Activated T-helper 1 cell treated with Interleukin-2 at 50 U/mL for 16 hours (primary cell): Measurements from ENCODE around the gene RPTOR.

Experiments used
- DNase-seq: peaks from one replicate; pipeline ENCODE4 v3.0.0-alpha.2; 2020; ENCODE audit warnings: low read depth

The RPTOR gene

DNA sequence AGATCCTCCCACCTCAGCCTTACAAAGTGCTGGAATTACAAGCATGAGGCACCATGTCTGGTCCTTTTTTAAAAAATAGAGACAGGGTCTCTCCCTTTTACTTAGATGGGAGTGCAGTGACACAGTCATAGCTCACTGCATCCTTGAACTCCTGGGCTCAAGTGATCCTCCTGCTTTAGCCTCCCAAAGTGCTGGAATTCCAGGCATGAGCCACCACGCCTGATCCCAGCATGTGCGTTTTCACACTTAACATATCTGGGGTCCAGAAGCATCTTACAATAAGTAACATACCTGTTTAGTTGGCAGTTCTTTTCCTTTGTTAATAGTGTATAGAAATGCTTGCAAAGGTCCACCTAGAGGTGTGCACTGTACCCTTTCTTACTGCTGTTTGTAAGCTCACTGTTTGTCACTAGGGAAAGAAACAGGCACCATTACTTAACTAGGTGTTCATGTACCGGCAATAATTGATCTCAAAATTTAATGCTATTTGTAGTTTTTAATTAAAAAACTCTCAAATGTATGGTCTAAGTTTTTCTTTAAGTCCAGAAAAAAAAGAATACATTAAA lies 221.7 kb downstream of the RPTOR start:
- DNase-seq, result no peak

DNA sequence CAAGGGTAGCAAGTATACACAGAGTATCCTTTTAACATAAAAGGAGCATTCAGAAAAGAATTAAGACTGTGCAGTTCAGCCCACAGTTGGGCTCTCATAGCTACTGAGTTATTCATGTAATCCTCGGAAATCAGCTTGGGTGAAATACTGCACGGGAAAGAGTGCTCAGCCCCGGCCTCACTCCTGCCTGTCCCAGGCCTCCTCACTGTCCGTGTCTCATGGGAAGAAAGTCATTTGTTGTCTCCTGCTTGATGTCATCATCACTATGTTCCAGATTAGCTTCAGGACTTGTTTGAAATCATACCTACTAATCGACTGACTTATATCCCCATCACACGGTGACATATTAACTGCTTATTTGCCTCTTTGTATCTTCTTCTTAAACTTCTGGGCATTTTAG lies 223.8 kb downstream of the RPTOR start:
- no peak for DNase-seq

DNA sequence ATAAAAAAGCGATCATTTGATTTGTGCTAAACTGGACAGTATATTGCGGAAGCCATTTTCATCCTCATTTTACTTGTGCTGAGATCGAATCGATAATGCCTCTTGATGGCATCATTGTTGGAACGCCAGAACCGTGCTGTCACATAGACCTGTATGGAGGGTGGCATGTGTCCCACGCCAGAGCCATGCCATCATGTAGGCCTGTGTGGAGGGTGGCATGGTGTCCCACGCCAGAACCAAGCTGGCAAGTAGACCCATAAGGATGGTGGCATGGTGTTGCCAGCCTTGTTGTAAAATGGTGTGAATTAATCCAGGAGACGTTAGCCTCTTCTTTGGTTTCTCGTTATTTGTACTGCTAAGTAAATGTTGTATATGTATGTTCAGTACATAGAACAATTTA lies 224.3 kb downstream of the RPTOR start:
- no peak for DNase-seq

DNA sequence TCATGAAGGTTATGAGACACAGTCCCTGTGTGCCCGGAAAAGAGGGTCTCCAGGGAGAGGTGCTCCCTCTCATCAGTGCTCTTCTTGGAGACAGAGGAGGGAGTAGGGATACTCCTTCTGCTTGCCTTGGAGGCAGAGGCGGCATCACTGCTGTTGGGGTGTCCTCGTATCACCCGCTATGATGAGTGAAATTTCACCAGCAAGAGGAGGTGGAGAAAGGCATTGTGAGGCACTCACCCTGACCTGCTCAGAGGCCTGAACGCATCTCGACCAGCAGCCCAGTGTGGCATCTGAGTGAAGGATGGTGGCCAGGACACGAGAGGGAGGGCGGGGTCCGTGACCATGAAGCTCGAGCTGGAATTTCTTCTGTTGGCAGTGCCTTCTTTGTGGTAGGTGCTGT lies 224.9 kb downstream of the RPTOR start:
- DNase-seq, result no peak

DNA sequence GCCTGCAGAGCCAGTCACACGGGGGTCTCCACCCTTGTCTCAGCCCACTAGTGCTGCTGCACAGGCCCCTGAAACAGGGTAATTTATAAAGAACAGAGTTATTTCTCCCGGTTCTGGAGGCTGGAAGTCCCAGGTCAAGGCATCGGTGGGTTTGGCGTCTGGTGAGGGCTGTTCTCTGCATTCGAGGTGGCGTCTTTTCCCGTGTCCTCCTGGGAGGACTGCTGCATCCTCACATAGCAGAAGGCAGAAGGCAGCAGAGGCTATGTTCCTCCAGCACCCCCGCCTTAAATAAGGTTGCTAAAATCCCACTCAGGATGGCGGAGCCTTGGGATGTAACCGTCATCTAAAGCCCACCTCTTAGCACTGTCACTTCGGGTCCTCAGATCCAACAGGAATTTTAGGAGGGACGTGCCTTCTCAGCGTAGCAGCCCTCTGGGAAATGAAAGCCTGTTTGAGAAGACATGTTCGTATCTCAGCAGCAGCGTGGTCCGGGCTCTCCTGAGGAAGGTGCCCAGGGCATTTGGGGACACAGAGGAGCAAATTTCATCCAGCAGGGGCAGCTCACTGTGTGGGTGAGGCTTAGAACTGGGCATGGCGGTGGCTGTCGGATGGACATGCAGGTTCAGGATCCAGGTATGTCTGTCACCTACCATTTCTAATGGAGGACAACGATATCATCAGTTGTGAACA lies 225.4 kb downstream of the RPTOR start:
- no peak for DNase-seq

DNA sequence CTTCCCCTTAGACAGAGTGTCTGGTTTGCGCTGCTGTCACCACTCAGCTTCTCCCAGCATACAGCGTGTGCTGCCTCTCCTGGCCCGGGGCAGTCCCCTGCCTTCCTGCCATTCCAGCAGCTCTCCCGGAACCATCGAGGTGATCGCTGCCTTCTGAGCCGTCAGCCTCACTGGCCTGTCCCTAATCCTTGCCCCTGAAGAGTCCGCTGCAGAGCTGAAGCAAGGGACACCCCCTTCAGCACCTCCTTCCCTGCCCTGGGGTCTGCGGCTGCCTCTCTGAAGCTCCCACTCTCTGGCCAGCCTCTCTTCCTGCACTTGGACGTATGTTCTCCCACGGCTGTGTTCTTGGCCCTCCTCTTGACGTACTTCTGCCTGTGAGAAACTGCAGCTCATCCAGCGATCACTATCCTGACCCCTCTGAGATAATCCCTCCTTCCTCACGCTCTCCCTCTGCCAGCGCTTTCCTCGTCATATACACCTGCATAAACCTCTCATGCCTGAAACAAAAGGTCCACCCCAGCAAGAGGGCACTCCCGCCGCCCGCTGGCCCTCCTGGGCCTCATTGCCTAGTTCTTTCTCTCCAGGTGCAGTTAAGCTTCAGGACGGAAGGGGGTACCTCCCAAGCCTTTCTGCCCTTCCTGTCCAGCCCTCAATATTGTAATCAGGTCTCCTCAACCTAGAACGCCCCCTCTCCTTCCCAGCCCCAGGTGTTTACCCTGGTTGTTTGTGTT lies 226.4 kb downstream of the RPTOR start:
- DNase-seq, result no peak

GRCh38 chr17:80771612-80772005 lies 227.0 kb downstream of the RPTOR start:
- no peak for DNase-seq

- no peak for DNase-seq
These were observed 228.2 kb downstream of the RPTOR start for GRCh38 chr17:80772906-80773242.

DNA sequence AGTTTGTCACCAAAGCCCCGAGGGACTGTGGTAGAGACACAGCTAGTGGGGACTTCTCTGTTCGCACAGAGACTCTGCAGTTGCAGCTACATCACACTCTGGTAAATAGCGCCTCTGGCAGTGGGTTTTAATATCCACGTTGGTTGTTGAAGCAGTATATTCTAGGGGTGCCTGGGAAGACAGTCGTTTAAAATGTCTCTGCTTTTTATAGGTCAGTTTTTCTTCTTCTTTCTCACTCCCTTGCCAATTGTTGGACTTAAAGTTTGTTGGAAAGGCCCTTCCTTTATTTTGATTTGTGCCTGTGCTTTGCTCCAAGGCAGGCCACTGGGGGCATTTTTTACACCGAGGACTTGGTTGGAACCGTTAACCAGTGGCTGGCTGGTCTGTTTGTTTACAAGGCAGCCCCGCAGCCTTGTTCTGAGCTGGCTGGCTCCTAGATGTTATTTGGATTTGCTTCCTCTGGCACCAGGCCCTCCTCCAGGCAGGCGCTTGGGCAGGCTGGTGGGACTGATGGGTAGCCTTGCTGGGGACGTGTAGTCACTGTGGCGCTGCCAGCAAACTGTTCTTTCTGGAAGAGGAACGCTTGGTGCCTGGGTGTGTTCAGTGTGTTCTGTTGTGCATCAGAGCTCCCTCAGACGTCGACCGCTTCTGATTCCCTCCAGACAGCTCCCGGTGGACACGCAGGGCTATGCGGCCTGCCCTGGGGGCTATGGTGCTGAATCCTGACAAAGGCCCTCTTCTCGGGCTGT lies 228.8 kb downstream of the RPTOR start:
- no peak for DNase-seq

- no peak for DNase-seq
These were observed 229.5 kb downstream of the RPTOR start for GRCh38 chr17:80774146-80774545.

DNA sequence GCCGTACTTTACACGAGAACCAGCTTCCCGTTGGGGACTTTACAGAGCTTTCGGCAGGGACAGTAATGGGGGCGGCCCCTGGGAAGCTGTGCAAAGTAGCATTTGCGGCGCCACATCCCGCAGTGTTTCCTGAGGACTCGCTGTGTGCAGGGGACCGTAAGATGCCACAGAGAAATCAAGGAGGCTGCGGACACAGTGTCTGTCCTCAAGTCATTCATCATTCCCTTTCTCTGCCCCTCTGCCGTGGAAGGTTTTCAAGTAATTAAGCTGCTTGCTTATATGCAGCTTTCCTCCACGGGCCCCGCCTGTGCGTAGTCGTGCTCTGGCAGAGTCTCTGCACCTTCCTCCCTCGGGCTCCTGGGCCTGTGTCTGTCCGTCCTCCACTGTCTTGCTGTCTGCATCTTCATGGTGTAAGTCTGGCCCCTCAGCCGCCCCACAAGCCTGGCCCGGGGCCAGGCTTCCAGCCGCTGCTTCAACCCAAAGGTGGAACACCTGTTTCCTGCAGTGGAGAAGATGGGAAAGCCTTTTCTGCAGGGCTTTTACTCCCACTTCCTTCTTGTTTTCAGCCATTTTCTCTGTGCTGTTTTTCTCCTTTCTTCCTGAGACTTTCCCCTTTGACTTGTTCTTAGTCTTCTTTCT lies 230.1 kb downstream of the RPTOR start:
- no peak for DNase-seq

GRCh38 chr17:80775863-80776262 lies 231.2 kb downstream of the RPTOR start:
- no peak for DNase-seq

GRCh38 chr17:80777274-80777673 lies 232.6 kb downstream of the RPTOR start:
- no peak for DNase-seq

- DNase-seq, result no peak
These were observed 234.1 kb downstream of the RPTOR start for GRCh38 chr17:80778716-80779115.

DNA sequence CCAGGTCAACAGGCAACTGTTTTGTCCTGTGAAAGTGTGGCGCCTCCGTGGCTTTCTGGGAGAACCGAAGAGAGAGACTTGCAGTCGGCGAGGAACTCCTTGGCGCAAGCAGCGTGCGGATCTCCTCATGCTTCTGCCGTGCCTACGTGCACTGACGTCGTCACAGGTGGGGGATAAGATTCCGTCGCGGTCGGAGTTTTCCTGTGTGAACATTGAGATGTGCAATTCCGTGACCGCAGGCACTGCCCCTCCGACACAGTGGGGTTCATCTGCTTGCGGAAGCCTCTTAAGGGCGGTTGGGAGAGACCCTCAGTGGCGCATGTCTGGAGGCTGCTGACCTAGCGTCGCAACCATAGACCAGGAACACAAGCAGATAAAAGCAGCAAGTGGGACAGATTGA lies 234.7 kb downstream of the RPTOR start:
- no peak for DNase-seq

DNA sequence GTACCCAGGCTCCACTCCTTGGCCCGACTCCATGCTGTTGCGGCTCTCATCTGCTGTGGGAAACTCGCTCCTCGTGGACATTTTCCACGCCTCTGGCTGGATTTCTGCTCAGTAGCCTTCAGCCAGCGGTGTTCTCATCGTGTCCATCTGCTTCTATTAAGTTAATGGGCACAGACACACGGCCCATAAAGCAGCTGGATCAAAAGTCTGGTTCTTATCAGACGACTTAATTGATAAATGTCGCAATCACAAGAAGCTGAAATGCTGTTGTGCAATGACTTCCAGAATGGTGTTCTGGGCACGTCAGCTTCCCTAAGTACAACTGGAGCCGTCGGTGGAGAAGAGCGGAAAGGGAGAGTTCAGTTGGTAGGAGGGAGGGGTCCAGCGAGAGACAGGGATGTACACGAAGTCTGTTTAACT lies 235.3 kb downstream of the RPTOR start:
- DNase-seq, result no peak

GRCh38 chr17:80780381-80781198 lies 236.0 kb downstream of the RPTOR start:
- no peak for DNase-seq

DNA sequence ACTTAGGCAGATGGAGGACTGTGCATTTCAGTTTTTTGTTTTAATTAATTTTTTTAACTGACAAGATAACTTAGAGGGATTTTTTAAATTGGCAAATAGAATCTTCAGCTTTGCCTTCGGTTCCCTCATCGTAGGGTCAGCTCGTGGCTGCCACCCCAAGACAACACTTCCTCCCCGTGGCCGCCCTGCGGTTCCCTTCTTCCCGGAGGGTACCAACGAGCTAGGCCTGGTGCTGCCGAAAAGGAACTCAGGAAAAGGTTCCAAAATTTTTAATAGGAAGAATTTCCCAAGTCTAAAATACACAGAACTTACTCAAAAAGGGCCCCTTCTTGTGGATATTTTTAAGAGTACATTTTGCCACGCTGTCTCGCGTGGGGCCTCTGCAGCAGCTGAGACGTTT lies 236.6 kb downstream of the RPTOR start:
- DNase-seq, result no peak

DNA sequence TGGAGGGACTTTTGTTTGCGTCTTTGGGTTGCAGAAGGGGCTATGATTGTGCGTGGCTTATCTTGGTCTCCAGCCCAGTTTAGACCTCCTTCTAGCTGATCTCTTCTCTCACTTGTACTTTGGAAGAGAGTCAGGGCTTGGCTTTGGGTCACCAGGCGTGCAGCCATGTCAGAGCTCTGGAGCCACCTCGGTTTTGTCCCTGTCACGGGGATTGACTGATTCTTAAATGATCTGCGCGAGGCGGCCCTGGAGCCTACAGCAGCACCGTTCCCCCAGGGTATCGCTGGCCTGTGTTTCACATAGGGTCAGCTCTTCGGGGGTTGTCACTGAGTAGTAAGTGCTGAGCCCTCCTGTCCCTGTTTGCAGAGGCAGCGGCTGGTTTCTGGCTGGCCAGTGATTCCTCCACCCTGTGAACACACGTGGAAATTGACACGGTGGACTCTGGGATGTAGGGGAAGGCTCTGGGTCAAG lies 237.2 kb downstream of the RPTOR start:
- no peak for DNase-seq

DNA sequence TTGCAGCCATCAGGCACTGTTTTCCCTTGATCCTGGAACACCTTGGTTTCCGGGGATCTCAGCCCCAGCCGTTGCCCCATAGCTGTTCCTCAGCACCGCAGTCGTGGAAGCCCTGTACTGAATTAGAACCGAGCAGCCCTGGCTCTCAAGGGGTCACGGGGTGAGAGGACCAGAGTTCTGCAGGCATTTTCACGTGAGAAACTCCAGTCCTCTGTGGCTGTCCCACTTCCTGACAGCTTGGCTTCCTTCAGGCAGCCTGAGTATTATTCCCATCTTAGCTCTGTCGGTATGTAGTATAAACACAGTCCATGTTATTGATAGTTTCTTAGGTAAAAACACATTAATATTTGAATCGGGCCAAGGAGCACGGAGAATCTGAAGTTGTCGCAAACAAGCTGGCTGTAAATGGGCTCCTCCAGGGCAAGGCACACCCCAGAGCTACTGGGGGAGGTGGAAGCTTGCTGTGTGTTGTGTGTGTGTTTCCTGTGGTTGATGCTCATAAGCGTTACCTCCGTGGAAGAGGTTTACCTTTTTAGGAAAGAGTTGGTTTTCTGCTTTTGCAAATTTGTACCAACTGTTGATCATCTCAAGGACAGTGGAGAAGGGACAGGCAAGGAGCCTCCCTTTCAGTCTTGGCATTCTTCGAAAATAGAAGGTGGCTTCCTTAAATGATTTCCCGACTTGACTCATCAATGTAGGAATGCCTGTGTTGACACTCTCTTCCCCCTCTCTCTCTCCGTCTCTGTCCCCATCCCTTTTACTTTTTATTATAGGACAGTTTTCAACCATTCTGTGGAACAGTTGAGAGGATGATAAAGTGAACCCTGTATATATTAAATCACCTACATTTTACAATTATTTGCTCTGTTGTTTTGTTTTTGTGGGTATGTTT lies 238.1 kb downstream of the RPTOR start:
- DNase-seq, result peak; percentile 35
